NCI-H1694 (cell line): ENCODE measurements around the gene HPDL.
"Not testable (repeated sequence)": the region's sequence is repeated elsewhere in the genome, so short reads cannot be mapped to it uniquely, and the experiment has no call there.

ENCODE experiments used
- DNase-seq: peaks from one replicate; lab custom pipeline; 2025; lab: John Stamatoyannopoulos, UW

Gene HPDL

DNA sequence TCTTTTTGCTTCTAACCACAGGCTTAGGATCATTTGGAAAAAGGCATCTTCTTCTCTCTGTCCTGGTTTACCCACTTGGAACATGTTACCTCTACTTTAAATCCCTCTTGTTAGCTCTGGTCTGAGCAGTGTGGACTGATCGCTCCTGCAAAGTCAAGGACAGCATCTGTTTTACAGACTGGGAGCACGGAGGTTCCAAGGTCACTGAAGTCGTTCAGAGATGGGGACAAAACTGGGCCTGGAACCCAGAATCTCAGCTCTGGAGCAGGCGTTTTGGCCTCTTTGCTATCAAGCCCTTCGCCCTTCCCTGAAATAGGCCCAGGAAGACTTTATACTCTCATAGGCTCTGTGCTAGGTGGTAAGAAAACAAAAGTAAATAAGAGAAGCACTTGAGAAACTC, 24.8 kb downstream of the HPDL start:
- no peak for DNase-seq

- DNase-seq: no peak
Measured at GRCh38 chr1:45353685-45354084, 27.0 kb downstream of the HPDL start.

GRCh38 chr1:45354838-45355237, 28.1 kb downstream of the HPDL start:
- no peak for DNase-seq

DNA sequence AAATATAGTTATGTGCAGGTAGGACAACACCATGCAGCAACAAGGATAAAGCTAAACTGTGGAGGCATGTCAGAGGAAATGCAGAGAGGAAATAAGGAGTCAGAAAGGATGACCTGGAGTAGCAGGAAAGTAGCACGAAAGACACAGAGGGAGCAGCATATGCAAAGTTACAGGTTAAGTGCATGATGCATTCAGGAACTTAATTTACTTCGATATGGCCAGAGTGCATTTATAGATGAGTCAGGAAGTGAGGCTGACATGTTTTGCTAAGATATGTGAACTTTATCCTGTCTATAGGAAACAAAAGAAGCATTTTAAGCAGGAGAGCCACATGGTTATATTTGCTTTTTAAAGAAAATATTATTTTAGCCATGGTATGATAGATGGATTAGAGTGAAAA, 29.0 kb downstream of the HPDL start:
- DNase-seq: no peak

DNA sequence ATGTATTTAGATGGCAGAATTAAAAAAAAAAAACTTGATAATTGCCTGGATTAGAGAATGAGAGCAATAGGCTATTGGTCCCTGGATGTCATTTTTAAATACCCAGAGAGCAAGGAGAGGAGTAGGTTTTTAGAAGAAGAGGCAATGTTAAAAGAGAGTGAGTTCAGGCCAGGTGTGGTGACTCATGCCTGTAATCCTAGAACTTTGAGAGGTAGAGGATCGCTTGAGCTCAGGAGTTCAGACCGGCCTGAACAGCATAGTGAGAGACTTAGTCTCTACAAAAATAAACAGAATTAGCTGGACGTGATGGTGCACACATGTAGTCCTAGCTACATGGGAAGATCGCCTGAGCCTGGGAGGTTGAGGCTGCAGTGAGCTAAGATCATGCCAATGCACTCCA, 29.5 kb downstream of the HPDL start:
- no peak for DNase-seq

DNA sequence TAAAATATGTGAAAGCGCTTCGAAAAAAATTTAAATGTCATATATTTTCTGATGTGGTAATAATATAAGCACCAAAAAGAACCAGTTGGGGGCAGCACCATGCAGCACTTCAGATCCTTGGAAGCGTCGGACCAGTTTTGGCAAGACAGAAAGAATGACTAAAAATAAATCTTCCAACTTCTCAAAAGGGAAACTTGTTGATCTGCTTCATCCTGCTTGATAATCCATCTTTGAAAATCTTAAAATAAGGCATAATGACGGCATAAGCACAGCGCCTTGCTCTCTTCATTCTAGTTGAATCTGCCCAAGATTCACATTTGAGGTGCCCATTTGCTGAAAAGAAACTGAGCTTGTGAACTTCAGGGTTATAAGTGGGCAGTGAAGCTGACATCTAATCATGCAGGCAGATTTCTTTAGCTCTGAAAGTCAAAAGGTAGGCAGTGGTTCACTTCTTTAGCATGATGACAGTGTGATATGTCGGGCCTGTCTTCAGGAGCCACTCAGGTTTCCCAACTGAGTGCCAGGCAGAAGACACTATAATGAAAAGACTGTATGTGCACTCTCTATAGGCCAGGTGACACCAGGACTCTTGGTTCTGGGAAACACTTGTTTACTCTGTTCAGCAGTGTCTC, 33.3 kb downstream of the HPDL start:
- peak; percentile 55 for DNase-seq

DNA sequence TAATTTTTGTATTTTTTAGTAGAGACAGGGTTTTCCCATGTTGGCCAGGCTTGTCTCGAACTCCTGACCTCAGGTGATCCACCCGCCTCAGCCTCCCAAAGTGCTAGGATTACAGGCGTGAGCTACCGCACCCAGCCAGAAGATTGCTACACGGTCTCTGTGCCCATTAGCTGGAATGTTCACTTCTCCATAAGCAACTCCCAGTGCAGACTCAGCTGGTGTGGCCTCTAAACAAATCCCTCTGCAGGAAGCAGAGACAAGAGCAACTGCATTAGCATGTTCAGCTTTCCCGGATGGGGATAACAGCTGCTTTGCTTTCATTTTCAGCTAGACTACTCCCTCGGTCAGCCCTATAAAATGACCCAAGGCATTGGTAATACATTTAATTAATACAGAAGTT, 34.3 kb downstream of the HPDL start:
- DNase-seq: not testable (repeated sequence)

DNA sequence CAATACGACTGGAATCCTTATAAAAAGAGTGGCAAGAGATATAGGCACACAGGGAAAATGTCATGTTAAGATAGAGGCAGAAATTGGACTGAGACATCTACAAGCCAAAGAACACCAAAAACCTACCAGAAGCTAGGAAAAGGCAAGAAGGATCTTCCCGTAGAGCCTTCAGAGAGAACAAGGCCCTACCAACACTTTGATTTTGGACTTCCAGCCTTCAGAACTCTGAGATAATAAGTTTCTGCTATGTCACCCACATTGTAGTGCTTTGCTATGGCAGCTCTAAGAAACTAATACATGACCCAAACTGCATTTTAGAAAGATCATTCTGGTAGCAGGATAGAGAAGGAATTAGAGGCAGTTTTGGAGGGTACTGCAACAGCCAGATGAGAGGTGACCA, 37.6 kb downstream of the HPDL start:
- DNase-seq: no peak

- DNase-seq: no peak
Measured at GRCh38 chr1:45365051-45365450, 38.4 kb downstream of the HPDL start.

- no peak for DNase-seq
Measured at GRCh38 chr1:45370575-45370974, 43.9 kb downstream of the HPDL start.

- no peak for DNase-seq
Measured at GRCh38 chr1:45373573-45373972, 46.9 kb downstream of the HPDL start.

DNA sequence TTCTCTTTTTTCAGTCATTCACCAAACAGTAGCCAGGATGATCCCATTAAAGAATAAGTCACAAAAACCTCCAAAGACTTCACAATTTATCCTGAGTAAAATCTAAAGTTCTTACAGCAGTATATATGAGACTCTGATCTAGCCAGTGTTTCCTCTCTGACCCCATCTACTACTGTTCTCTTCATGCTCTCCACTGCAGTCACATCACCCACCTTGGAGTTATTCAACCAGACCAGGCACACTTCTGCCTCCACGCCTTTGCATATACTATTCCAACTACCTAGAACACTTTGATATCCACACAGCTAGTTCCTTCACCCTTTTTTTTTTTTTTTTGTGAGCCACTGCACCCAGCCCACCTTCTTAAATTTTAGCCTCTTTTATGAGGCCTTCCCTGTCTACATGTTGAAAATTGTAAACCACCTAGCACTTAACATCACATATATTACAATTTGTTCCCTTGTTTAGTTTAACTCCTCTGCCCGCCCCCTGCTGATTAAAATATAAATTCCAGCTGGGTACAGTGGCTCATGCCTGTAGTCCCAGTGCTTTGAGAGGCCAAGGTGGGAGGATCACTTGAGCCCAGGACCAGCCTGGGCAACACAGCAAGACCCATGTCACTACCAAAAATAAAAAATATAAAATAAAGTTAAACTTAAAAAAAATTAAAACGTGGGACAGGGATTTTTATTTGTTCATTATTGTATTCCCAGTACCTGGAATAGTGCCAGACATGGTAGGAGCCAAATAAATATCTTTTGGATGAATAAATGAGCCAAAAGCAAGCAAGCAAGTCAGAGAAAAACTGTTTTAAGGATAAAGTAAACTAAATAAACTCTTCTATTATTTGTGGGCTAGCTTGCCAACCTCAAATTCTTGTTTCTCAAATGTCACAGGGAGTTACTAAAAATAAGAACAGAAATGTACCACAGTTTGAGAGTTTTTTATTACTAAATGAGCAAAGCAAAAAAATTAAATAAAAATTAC, 48.7 kb downstream of the HPDL start:
- DNase-seq: no peak

DNA sequence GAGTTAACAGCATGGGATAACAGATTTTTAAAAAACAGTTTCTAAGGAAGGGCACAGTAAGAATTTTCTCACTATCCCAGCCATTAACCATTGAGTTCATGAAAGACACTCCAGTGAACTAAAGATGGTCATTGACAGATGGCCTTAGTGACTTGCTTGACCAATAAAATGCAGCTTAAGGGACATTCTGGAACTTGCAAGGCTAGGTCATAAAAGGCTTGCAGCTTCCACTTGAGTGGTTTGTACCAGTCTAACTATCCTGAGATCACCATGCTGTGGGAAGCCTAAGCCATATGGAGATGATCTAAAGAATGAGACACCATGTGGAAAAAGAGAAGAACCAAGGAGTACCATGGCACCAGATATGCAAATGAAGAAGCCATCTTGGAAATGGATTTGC, 51.5 kb downstream of the HPDL start:
- no peak for DNase-seq
